CD4-positive, alpha-beta T cell treated with Interleukin-17A for 4 hours (primary cell): ENCODE results near the gene LATS1.
"Not testable (repeated sequence)": the region's sequence is repeated elsewhere in the genome, so short reads cannot be mapped to it uniquely, and the experiment has no call there.

Experiments
- DNase-seq: peaks from one replicate; pipeline ENCODE4 v3.0.0-alpha.2; 2020; ENCODE audit warnings: mixed read lengths

Gene LATS1

DNA sequence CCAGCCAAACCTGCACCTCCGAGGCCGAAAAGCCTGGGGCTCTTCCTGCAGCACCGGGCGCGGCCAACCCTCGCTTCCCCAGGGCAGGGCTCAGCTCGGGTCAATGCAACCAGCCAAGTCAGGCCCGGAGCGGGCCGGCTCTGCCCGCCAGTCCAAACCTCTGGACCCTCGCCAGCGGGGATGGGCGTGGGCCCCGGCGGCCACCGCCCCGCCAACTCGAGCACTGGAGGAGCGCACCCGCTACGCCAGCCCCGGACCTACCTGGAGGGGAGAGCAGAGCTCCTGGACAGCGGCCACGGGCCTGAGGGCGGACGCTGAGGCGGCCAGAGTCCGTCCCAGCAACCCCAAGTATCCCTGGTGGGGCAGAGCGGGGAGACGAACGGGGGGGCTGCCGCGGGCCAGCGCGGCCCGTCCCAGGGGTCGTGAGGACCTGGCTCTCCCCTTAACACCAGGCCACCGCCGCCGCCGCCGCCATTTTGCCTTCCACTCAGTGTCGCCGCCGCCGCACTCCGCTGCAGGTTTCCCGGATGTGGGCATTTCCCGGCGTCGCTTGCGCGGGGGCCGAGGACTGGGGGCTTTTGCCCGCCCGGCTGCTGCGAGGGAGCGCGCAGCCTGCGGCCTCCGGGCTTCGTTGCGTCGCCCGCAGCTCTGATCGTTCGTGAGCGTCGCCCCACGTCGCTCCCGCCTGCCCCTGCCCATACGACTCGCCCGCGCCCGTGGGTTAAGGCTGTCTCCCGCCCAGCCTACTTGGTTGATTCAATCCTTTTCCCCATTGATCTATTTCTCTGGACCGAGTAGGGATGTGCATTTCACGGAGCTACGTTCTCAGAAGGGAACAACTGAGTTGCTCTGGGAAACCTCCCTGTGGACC is at the start of gene LATS1:
Gene LATS1, minus strand, starts transcription at position 514 of the 871 bp plus-strand sequence. CDS start 15,975 bp downstream, outside the sequence.
- DNase-seq: peak; percentile 91

DNA sequence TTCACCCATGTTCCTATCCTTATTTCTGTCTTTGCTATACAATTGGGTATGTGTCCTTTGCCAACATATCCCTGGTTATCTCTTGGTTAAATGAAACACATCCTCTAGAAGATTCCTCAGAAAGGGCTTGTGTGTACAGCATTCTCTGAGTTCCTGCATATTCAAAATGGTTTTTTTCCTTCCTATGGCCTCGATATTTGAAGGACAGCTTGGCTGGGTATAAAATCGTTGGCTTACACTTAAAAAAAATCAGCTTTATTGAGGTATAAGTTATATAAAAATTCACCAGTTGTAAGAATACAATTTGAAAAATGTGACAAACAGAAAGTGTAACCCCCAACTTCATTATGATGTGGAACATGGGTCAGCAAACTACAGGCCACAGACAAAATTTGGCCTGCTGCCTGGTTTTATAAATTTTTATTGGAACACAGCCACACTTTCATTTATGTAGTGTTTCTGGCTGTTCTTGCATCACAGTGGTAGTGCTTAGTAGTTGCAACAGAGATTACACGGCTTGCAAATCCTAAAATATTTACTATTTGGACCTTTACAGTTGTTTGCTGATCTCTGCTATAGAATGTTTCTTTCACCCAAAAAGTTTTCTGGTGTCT is 48.4 kb upstream of the LATS1 start:
- no peak for DNase-seq

DNA sequence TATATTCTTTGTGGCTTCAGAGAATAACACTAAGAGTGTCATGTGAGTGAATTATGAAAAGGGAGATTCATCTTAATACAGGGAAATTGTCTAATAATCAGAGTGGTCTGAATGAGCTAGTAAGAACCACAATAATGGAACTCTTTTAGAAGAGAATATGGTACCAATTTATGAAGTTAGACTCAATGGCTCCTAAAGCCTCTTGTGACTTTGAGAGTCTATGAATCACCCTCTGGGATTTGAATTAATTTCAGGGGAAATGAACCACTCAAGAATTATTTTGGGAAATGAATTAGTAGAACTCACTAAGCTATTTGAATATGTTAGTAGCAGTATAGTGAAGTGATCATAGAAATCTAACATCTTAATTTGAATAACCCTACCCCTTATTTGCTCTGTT is 46.0 kb upstream of the LATS1 start:
- no peak for DNase-seq

DNA sequence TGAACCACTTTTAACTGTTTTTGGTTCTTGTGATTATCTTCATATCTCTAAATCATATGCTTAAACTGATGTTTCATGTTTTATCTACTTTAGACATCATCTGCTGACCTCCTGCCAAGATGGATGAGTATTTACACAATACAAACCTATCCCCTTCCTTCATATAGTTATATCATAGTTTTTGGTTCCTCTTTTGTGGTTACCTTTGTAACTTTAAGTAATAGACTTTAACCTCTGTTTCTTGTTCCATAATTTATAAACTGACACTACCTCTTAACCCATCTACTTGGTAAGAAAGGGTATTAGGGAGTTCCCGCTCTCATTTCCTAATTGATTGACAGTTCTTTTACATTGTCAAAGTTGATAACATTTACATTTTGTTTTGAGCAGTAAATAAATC is 43.5 kb upstream of the LATS1 start:
- DNase-seq: no peak

DNA sequence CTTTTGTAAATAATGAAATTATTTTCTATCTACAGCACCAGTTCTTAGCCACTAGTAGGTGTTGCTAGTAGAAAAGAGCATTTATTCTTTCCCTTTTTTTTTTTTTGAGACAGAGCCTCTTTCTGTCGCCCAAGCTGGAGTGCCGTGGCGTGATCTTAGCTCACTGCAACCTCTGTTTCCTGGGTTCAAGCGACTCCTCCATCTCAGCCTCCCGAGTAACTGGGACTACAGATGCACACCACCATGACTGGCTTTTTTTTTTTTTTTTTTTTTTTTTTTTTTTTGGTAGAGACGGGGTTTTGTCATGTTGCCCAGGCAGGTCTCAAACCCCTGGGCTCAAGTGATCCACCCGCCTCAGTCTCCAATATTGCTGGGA is 38.3 kb upstream of the LATS1 start:
- DNase-seq: no peak

DNA sequence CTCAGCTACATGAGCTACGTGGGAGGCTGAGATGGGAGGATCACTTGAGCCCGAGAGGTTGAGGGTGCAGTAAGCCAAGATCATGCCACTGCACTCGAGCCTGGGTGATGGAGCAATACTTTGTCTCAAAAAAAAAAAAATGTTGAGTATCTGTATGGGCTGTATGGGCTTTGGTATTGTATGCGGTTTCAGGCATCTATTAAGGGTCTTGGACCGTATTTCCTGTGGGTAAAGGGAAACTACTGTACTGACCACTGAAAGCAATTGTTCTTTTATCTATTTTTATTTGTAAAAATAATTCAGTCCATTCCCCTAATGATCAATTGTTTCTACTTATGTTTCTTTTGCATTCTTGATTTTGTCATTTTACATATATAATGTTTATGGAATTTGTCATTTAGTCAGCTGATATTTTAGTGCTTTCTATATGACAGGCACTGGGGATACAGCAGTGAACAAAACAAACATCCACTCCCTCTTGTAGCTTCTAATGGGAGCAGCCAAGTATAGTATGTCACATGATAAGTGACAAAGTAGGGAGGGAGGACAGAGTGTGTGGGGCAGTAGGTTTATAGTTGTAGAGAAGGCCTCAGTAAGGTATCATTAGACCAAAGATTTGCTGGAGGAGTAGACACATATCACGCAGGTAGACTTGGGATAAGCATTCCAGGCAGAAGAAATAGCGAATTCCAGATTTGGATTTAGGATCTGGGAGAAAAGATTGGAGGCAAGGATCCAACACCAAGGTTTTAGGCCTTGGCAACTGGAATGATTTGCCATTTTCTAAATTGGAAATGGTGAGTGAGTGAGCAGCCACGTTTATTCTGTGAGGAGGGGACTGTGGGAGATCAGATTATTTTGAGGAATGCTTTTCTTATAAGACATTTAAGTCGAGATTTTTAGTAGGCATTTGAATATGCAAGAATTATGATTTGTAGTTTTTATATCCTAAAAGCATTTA is 37.7 kb upstream of the LATS1 start:
- DNase-seq: no peak

DNA sequence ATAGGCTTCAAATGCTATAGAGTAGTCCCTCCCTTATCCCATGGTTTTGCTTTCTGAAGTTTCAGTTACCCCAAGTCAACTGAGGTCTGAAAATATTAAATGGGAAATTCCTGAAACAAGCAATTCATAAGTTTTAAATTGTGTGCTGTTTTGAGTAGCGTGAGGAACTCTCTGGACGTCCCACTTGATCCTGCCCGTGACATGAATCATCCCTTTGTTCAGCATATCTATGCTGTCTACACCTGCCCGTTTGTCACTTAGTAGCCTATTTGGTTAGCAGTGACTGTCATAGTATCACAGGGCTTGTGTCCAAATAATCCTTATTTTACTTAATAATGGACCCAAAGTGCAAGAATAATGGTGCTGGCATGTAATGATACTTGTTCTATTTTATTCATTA is 36.6 kb upstream of the LATS1 start:
- no peak for DNase-seq

DNA sequence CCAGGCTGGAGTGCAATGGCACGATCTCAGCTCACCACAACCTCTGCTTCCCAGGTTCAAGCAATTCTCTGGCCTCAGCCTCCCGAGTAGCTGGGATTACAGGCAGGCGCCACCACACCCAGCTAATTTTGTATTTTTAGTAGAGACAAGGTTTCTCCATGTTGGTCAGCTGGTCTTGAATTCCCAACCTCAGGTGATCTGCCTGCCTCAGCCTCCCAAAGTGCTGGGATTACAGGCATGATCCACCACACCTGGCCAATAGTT is 35.4 kb upstream of the LATS1 start:
- not testable (repeated sequence) for DNase-seq

DNA sequence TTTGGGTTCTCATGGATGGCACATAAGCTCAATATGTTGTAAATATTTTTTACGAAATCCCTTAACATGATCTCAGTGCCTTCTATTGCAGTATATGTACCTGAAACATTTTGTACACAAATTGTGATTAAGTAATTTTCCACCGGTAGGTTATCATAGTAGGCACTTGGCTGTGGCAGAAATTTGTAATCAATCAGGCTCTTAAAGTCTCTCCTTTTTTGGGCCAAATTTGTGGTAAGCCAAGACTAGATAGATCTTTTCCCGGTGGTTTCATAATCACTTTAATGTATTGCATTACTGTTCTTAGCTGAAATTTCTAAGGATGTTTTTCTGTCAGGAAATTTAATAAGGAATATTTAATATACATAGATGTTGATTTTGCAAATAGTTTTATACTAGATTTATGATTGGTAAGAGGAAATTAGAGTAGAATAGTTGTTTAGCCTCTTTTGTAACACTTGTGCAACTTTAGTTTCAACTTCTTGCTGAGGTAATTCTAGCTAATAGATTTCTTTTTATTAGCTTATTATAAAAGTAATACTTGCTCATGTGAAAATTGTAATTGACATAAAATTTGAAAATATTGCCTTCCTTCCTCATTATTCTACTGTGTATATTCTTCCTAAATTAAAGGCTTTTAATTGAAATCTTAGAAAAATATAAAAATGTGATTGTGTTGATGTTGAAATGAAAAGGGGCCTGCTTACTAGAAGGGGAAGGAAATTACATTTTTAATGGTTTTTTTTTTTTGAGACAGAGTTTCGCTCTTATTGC is 34.9 kb upstream of the LATS1 start:
- no peak for DNase-seq

DNA sequence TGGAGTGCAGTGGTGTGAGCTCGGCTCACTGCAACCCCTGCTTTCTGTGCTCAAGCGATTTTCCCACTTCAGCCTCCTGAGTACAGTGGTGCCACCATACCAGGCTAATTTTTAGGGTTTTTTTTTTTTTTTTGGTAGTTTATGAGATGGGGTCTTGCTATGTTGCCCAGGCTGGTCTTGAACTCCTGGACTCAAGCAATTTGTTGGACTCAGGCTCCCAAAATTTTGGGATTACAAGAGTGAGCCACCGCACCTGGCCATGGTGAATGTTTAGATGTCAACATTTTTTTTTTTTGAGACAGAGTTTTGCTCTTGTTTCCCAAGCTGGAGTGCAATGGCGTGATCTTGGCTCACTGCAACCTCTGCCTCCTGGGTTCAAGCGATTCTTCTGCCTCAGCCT is 34.0 kb upstream of the LATS1 start:
- not testable (repeated sequence) for DNase-seq

DNA sequence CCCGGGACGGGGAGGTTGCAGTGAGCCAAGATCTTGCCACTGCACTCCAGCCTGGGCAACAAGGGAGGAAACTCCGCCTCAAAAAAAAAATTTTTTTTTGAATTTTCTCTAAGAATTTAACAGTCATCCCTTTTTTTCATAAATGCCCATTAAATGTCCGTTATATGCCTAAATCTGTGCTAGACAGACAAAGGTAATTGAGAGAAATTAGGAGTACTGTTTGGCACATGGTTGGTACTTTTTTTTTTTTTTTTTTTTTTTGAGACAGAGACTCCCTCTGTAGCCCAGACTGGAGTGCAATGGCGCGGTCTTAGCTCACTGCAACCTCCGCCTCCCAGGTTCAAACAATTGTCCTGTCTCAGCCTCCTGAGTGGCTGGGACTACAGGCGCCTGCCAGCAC is 33.3 kb upstream of the LATS1 start:
- no peak for DNase-seq

DNA sequence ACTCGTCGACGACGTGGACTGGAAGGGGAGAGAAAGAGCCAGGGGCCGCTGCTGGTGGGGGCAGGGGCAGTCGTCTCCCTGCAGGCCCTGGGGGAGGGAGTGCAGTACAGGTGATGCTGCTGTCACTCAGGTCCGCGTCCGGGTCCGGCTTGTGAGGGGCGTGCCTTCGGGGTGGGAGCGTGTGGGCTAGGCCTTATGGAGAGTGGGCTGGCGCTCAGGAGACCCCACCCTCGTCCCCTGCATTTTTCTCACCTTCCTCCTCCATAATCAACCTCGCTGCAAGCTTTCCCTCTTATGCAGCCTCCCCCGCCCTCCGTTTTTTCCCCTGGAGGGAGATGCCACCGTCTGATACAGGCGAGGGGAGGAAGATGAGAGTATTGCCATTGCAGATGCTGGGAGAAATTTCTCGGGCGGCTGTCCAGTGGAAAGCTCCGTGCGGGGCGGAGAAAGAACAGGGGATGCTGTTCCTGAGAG is 32.3 kb upstream of the LATS1 start:
- peak; percentile 53 for DNase-seq

DNA sequence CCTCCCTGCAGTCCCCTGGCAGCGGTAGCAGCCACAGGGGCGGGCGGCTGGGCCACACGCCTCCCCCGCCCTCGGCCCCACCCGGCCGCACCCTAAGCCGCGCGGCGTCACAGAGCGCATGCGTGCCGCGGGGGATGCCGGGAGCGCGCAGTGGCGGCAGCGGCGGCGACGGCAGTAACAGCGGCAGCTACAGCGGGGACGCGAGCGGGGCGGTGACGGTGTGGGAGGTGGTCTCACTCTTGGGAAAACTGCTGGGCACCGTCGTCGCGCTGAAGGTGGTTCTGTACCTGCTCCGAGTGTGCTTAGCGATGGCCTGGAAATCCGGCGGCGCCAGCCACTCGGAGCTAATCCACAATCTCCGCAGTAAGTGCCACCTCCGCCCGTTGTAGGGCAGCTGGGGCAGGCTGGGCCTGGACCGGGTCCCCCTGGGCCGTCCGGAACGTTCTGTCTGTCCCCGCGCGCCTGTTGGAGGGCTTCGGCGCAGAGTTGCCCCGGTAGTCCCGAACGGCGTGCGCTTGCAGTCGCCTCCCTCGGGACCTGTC is 31.8 kb upstream of the LATS1 start, which contains the start of gene PCMT1:
Gene PCMT1, plus strand, starts transcription at position 148 of the 542 bp plus-strand sequence. Its CDS starts 161 bp downstream, at position 309.
- peak; percentile 91 for DNase-seq

DNA sequence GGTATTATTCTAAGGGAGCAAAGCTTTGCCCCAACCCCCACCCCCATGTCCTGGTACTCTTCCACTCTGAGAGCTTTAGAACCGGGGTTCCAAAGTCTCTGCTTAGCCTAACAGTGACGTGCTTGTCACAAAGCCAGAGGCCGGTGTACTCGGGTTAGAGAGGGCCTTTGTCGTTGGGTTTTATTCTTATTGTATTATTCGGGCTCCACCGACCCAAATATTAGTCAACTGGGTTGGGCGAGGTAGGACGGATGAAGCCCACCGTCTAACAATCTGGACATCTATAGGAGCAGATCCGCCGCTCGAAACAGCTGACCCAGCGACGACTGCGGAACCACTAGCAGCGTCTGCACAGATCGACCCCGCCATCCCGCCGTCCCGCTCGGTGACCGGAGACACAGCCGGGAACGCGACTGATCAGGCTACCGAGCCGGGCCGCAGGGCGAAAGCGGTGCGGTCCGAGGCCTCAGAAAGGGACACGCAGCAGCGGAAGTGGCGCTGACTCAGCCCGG is 31.2 kb upstream of the LATS1 start:
- not testable (repeated sequence) for DNase-seq

DNA sequence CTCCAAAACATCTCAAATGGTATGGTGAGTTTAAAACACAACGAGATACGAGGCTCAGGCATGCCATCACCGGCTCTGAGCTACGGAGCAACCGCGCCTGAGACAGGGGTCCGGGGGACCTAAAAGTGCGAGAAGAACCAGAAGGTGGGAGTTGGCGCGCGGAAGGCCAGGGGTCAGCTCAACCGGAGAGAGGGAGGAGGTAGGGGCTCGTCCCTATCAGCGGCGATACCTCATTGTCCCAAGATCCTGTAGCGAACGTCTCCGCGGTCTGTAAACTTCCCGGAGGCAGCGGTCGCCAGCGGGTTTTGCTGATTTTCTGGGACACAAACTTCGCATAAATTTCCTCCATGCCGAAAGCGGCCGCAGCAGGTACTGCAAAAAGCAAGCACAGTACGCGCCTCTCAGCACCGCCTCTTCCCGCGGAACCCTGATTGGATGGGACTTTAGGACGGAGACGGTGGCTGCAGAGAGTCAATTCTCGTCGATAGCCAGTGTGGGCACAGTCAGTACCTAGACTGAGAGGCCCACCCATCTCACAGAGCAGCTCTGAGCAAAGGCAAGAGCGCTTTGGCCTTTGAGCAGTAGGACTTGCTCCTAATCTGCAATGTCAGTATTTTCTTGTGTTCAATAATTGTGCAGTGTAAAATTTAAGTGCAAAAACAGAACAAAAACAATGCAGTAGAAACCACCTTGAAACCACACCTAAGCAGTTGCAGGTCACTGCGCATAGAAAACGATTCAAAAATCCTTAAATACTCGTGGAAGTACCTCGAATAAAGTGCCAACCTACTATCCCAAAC is 28.4 kb upstream of the LATS1 start, which contains the start of gene NUP43:
Gene NUP43, minus strand, starts transcription at position 383 of the 800 bp plus-strand sequence. Its CDS starts 34 bp downstream, at position 349.
- peak; percentile 92 for DNase-seq

DNA sequence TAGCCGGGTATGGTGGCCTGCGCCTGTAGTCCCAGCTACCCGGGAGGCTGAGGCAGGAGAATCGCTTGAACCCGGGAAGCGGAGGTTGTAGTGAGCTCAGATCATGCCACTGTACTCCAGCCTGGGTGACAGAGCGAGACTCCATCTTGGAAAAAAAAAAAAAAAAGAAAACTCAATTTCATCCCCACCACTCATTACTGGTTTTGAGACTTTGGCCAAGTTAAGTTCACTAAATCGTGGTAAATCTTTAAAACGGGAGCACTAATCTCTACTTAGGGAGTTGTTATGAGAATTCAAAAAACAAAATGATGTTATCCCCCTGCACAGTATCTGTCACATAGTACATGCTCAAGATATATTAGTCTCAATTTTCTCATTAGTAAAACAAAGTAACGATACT is 27.4 kb upstream of the LATS1 start:
- not testable (repeated sequence) for DNase-seq

DNA sequence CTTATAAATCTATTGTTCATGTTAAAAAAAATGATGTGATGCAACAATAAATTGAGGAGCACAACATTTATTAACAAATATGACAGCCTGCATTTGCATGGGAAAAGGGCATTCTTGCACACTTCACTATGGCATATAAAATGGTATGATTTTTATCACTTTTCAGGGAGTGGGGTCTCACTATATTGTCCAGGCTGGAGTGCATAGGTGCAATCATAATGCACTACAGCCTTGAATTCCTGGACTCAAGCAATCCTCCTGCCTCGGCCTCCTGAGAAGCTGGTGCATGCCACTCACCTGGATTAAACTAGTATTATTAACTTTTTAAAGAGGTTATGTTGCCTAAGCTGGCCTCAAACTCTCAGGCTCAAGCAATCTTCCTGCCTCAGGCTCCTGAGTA is 17.0 kb upstream of the LATS1 start:
- DNase-seq: no peak

DNA sequence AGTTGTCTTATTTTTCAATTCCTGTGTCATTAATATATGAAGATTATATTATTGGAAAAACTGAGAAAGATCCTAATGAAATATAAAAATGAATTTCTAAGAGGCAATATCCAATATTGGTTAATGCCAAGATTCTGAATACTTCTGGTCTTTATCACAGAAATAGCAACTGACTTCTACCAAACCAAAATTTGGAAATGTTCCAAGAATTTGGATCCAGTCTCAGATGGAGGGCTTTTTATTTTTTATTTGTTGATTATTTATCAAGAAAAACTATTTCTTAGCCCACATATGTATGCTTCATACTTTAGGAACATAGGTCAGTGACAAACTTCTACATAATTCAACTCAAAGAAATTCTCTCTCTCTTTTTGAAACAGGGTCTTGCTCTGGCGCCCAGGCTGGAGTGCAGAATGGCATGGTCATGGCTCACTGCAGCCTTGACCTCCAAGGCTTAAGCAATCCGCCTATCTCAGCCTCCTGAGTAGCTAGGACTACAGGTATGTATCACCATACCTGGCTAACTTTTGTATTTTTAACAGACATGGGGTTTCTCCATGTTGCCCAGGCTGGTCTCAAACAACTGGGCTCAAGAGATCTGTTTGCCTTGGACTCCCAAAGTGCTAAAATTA is 15.3 kb upstream of the LATS1 start:
- DNase-seq: no peak

DNA sequence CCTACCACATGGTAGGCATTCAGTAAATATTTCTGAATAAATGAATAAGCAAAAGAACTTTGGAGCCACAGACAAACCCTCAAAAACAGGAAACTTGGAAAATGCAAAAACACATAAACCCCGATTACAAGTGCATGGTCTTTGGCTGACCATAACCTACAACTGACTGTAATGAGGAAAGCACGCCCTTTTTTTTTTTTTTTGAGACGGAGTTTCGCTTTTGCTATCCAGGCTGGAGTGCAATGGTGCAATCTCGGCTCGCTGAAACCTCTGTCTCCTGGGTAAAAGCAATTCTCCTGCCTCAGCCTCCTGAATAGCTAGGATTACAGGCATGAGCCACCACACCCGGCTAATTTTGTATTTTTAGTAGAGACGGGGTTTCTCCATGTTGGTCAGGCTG is 11.9 kb upstream of the LATS1 start:
- DNase-seq: no peak

DNA sequence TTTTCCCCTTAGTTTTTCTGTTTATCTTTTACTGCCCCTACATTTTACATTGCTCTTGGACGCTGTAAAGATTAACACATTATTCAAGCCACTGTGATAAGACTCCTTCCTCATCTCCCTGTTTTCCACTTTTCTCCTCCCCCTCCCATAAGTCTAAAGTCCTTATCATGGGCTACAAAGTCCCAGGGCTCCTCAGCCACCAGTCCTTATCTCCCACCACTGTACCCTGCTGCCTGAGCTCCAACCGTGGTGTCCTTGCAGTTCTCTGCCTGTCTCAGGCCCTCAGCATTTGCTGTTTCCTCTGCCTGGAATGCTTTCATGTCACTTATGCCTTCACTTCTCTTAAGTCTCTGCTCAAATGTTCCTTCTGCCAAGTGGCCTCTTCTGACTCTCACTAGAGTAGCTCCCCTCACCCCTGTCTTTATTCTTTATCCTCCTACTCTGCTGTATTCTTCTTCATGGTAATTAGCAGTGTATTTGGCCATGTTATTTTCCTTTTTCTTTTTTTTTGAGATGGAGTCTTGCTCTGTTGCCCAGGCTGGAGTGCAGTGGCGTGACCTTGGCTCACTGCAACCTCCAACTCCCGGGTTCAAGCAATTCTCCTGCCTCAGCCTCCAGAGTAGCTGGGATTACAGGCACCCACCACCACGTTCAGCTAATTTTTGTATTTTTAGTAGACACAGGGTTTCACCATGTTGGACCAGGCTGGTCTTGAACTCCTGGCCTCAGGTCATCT is 10.8 kb upstream of the LATS1 start:
- DNase-seq: no peak
